ENCODE results near the gene HS1BP3. TPM values are rescaled to one million over a fixed set of nuclear protein-coding genes. Genes with fewer than 3 reads are reported as not detected.

The HS1BP3 gene
- total and polyA plus RNA-seq, 2 of the 13 experiments (the other 11 are each of a cell fraction or from before 2014, with no cell fraction given): 15.2 to 22.0 TPM

DNA sequence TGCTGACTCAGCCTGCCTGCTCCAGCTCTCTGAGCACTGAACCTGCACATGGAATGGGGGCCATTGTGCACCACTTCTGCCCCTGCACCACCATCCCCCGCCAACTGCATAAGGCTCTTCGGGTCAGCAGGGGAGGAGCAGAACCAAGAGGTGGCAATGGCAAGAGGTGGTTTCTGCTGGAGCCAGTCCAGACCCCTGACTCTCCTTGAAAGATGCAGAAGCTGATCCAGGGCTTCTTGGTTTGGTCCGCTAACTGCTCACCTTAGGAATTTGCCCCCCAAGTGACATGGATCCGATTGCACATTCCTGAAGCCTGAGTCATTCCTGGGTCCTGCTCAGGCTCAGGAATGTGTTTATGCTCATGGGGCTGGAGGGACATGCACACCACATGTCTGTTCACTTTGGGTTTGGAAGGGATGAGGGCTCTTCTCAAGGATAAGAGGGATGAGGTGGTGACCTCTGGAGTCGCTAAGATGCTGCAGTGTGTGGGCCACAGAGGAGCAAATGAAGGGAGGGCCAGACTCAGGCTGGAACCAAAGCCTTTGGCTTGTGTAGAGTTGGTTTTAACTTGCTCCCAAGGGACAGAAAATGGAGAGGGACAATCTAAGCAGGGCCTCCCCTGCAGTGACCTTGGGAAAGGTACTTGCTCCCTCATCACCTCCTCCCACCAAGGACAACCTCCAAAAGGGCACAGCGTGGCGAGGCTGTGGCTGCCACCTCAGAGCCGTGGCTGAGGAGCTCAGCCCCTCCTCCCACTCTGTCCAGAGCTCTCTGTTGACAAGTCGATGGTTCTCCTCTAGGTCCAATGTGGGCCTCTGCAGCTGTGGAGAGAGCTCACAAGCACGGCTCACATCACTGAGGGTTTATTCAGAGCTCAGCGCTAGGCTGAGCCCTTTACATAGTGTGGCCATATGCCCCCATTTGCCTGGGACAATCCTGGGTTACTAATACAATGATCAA is 66.2 kb downstream of the HS1BP3 start (continued):
- TF ChIP-seq ZNF101 (CRISPR knock-in tag; IDR thresholded peaks at IDR 0.05; ENCODE audit: borderline replicate concordance, low read depth) (no peak), ASH2L (IDR thresholded peaks at IDR 0.05; ENCODE audit: insufficient read length, low read depth, low read length) (peak; percentile 68), CBX1 (IDR thresholded peaks at IDR 0.05; ENCODE audit: low read depth) (peak; percentile 80), ZNF205 (CRISPR knock-in tag; IDR thresholded peaks at IDR 0.05) (peak; percentile 19; the same call in 1 of the 2 replicates), ZNF232 (CRISPR knock-in tag; IDR thresholded peaks at IDR 0.05; ENCODE audit: borderline replicate concordance) (no peak; the same call in 1 of the 2 replicates), ZNF329 (CRISPR knock-in tag; IDR thresholded peaks at IDR 0.05; ENCODE audit: low read depth) (peak; percentile 74; the same call in 1 of the 2 replicates), POLR2AphosphoS5 (IDR thresholded peaks at IDR 0.05; ENCODE audit: low read depth, low read length) (peak; percentile 59), SMC3 (IDR thresholded peaks at IDR 0.05; ENCODE audit: low read length) (peak; percentile 36; the same call in 1 of the 2 replicates), MBNL3 (CRISPR knock-in tag; conservative IDR thresholded peaks at IDR 0.05) (no peak), GFI1 (CRISPR knock-in tag; IDR thresholded peaks at IDR 0.05; ENCODE audit: borderline replicate concordance) (peak; percentile 90), ATF7 (IDR thresholded peaks at IDR 0.05) (peak; percentile 80), ATF7 (CRISPR knock-in tag; IDR thresholded peaks at IDR 0.05) (peak; percentile 99), TOE1 (CRISPR knock-in tag; IDR thresholded peaks at IDR 0.05) (no peak)
- TF ChIP-seq, protein P1, sequence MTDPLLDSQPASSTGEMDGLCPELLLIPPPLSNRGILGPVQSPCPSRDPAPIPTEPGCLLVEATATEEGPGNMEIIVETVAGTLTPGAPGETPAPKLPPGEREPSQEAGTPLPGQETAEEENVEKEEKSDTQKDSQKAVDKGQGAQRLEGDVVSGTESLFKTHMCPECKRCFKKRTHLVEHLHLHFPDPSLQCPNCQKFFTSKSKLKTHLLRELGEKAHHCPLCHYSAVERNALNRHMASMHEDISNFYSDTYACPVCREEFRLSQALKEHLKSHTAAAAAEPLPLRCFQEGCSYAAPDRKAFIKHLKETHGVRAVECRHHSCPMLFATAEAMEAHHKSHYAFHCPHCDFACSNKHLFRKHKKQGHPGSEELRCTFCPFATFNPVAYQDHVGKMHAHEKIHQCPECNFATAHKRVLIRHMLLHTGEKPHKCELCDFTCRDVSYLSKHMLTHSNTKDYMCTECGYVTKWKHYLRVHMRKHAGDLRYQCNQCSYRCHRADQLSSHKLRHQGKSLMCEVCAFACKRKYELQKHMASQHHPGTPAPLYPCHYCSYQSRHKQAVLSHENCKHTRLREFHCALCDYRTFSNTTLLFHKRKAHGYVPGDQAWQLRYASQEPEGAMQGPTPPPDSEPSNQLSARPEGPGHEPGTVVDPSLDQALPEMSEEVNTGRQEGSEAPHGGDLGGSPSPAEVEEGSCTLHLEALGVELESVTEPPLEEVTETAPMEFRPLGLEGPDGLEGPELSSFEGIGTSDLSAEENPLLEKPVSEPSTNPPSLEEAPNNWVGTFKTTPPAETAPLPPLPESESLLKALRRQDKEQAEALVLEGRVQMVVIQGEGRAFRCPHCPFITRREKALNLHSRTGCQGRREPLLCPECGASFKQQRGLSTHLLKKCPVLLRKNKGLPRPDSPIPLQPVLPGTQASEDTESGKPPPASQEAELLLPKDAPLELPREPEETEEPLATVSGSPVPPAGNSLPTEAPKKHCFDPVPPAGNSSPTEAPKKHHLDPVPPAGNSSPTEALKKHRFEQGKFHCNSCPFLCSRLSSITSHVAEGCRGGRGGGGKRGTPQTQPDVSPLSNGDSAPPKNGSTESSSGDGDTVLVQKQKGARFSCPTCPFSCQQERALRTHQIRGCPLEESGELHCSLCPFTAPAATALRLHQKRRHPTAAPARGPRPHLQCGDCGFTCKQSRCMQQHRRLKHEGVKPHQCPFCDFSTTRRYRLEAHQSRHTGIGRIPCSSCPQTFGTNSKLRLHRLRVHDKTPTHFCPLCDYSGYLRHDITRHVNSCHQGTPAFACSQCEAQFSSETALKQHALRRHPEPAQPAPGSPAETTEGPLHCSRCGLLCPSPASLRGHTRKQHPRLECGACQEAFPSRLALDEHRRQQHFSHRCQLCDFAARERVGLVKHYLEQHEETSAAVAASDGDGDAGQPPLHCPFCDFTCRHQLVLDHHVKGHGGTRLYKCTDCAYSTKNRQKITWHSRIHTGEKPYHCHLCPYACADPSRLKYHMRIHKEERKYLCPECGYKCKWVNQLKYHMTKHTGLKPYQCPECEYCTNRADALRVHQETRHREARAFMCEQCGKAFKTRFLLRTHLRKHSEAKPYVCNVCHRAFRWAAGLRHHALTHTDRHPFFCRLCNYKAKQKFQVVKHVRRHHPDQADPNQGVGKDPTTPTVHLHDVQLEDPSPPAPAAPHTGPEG (CRISPR knock-in tag; IDR thresholded peaks at IDR 0.05): peak; percentile 76; the same call in 1 of the 2 replicates
- TF ChIP-seq, protein P2, sequence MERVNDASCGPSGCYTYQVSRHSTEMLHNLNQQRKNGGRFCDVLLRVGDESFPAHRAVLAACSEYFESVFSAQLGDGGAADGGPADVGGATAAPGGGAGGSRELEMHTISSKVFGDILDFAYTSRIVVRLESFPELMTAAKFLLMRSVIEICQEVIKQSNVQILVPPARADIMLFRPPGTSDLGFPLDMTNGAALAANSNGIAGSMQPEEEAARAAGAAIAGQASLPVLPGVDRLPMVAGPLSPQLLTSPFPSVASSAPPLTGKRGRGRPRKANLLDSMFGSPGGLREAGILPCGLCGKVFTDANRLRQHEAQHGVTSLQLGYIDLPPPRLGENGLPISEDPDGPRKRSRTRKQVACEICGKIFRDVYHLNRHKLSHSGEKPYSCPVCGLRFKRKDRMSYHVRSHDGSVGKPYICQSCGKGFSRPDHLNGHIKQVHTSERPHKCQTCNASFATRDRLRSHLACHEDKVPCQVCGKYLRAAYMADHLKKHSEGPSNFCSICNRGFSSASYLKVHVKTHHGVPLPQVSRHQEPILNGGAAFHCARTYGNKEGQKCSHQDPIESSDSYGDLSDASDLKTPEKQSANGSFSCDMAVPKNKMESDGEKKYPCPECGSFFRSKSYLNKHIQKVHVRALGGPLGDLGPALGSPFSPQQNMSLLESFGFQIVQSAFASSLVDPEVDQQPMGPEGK (CRISPR knock-in tag; IDR thresholded peaks at IDR 0.05): peak; percentile 97
- TF ChIP-seq, protein P3, sequence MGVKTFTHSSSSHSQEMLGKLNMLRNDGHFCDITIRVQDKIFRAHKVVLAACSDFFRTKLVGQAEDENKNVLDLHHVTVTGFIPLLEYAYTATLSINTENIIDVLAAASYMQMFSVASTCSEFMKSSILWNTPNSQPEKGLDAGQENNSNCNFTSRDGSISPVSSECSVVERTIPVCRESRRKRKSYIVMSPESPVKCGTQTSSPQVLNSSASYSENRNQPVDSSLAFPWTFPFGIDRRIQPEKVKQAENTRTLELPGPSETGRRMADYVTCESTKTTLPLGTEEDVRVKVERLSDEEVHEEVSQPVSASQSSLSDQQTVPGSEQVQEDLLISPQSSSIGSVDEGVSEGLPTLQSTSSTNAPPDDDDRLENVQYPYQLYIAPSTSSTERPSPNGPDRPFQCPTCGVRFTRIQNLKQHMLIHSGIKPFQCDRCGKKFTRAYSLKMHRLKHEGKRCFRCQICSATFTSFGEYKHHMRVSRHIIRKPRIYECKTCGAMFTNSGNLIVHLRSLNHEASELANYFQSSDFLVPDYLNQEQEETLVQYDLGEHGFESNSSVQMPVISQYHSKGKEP (CRISPR knock-in tag; IDR thresholded peaks at IDR 0.05): no peak
- TF ChIP-seq, protein P4, sequence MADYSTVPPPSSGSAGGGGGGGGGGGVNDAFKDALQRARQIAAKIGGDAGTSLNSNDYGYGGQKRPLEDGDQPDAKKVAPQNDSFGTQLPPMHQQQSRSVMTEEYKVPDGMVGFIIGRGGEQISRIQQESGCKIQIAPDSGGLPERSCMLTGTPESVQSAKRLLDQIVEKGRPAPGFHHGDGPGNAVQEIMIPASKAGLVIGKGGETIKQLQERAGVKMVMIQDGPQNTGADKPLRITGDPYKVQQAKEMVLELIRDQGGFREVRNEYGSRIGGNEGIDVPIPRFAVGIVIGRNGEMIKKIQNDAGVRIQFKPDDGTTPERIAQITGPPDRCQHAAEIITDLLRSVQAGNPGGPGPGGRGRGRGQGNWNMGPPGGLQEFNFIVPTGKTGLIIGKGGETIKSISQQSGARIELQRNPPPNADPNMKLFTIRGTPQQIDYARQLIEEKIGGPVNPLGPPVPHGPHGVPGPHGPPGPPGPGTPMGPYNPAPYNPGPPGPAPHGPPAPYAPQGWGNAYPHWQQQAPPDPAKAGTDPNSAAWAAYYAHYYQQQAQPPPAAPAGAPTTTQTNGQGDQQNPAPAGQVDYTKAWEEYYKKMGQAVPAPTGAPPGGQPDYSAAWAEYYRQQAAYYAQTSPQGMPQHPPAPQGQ (CRISPR knock-in tag; IDR thresholded peaks at IDR 0.05; ENCODE audit: borderline replicate concordance): no peak

Measured in HepG2 (cell line).